Smooth muscle cell (in vitro differentiated cells): ENCODE results near the gene SCNN1A. TPM values are rescaled to one million over a fixed set of nuclear protein-coding genes. Genes with fewer than 3 reads are reported as not detected.

ENCODE experiments used
- DNase-seq: peaks from one replicate; lab custom pipeline; 2025; ENCODE audit not compliant: unreplicated experiment; lab: John Stamatoyannopoulos, UW
- H2AFZ ChIP-seq: fragments of 200-600 bp; sonication (generic); 2 replicates; pipeline ENCODE4 v1.6.0; 2016; ENCODE audit warnings: antibody characterized with exemption, low read depth, mild to moderate bottlenecking
- H3F3A ChIP-seq: fragments of 200-600 bp; sonication (generic); 2 replicates; pipeline ENCODE4 v1.6.0; 2017; ENCODE audit warnings: antibody characterized with exemption, low read depth
- H3K27ac ChIP-seq: fragments of 200-600 bp; sonication (generic); 2 replicates; pipeline ENCODE4 v1.5.1; 2016; ENCODE audit warnings: low read depth, mild to moderate bottlenecking
- H3K27me3 ChIP-seq: fragments of 200-600 bp; sonication (generic); 2 replicates; pipeline ENCODE4 v1.6.1; 2016; ENCODE audit warnings: low read depth, mild to moderate bottlenecking
- H3K36me3 ChIP-seq: fragments of 200-600 bp; sonication (generic); 2 replicates; pipeline ENCODE4 v1.5.1; 2016; ENCODE audit warnings: low read depth
- H3K4me1 ChIP-seq: fragments of 200-600 bp; sonication (generic); 2 replicates; pipeline ENCODE4 v1.5.1; 2016; ENCODE audit warnings: low read depth
- H3K4me2 ChIP-seq: fragments of 200-600 bp; sonication (generic); 2 replicates; pipeline ENCODE4 v1.6.0; 2016; ENCODE audit warnings: mild to moderate bottlenecking
- H3K4me3 ChIP-seq: fragments of 200-600 bp; sonication (generic); 2 replicates; pipeline ENCODE4 v1.5.1; 2016; ENCODE audit warnings: mild to moderate bottlenecking
- H3K79me2 ChIP-seq: fragments of 200-600 bp; sonication (generic); 2 replicates; pipeline ENCODE4 v1.6.0; 2016; ENCODE audit warnings: low read depth, mild to moderate bottlenecking
- H3K9ac ChIP-seq: fragments of 200-600 bp; sonication (generic); 2 replicates; pipeline ENCODE4 v1.6.0; 2016; ENCODE audit warnings: low read depth
- H3K9me3 ChIP-seq: fragments of 200-600 bp; sonication (generic); replicated peaks from 2 replicates; pipeline ENCODE4 v1.5.1; 2016; ENCODE audit warnings: low read depth
- H4K20me1 ChIP-seq: fragments of 200-600 bp; sonication (generic); 2 replicates; pipeline ENCODE4 v1.6.0; 2016; ENCODE audit warnings: low read depth
- WGBS: methylation state at CpG from one replicate; pipeline ENCODE4 v1.1.7; 2016; ENCODE audit warnings: low lambda C conversion rate; 5-methylcytosine and 5-hydroxymethylcytosine counted together
- polyA plus RNA-seq: library from polyadenylated mRNA; unstranded; fragments of >200 nt; fragmentation: Nextera tagmentation; extraction: Ambion mirVana; gene quantifications from 2 replicates; pipeline ENCODE4 v1.2.1, GENCODE V29; 2016
- total RNA-seq: library from RNA; depleted of rRNA; stranded (reverse); fragments of >200 nt; gene quantifications from 2 replicates; pipeline ENCODE4 v1.2.3, GENCODE V29; 2014
- TF ChIP-seq, protein P1 (sequence below): fragments of 200-600 bp; sonication (generic); IDR thresholded peaks from 2 replicates; pipeline ENCODE4 v1.5.1; 2017; ENCODE audit warnings: borderline replicate concordance, mild to moderate bottlenecking, antibody characterized with exemption; ENCODE audit not compliant: insufficient read depth, poor library complexity, severe bottlenecking

Gene SCNN1A
- total and polyA plus RNA-seq, 2 experiments from 2014 or later, result 0.57 to 1.3 TPM

- no peak overlapping the region for H3K4me2 ChIP-seq
Observed at GRCh38 chr12:6386491-6386890, 11.1 kb upstream of the SCNN1A start.

DNA sequence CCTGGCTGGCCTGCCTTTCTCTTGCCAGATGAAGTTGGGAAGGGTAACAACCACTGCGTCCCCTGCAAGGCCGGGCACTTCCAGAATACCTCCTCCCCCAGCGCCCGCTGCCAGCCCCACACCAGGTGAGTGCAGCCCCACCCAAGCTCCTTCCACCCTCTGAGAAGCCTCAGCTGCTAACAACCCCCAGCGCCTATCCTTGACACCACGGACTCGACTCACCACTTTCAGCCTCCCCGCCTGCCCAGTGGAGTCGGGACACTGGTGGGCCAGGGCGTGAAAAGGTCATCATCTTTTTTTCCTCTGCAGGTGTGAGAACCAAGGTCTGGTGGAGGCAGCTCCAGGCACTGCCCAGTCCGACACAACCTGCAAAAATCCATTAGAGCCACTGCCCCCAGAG lies 10.7 kb upstream of the SCNN1A start:
- no peaks in the 10 kb centered on the region for H4K20me1 ChIP-seq
- no peaks in the 10 kb centered on the region for H3K36me3 ChIP-seq
- TF ChIP-seq, protein P1, sequence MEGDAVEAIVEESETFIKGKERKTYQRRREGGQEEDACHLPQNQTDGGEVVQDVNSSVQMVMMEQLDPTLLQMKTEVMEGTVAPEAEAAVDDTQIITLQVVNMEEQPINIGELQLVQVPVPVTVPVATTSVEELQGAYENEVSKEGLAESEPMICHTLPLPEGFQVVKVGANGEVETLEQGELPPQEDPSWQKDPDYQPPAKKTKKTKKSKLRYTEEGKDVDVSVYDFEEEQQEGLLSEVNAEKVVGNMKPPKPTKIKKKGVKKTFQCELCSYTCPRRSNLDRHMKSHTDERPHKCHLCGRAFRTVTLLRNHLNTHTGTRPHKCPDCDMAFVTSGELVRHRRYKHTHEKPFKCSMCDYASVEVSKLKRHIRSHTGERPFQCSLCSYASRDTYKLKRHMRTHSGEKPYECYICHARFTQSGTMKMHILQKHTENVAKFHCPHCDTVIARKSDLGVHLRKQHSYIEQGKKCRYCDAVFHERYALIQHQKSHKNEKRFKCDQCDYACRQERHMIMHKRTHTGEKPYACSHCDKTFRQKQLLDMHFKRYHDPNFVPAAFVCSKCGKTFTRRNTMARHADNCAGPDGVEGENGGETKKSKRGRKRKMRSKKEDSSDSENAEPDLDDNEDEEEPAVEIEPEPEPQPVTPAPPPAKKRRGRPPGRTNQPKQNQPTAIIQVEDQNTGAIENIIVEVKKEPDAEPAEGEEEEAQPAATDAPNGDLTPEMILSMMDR, result no peak
- peaks cover 13% of the 10 kb centered on the region for H3K4me1 ChIP-seq
- DNase-seq, result no peak
- H3K79me2 ChIP-seq, result peaks cover 19% of the 10 kb centered on the region
- H3K4me2 ChIP-seq, result no peak overlapping the region
- no peak overlapping the region for H3K4me3 ChIP-seq
- WGBS, result 84% methylated on average over 11 of the region's 11 CpGs
- no peak overlapping the region for H3K9ac ChIP-seq
- no peak overlapping the region for H3K27ac ChIP-seq
- H3K27me3 ChIP-seq, result no peaks in the 10 kb centered on the region
- H3F3A ChIP-seq, result peaks cover 3% of the 10 kb centered on the region
- no peaks in the 10 kb centered on the region for H3K9me3 ChIP-seq
- no peak overlapping the region for H2AFZ ChIP-seq

More at GRCh38 chr12:6386491-6386890, 11.1 kb upstream of the SCNN1A start:
- Histone ChIP-seq H2AFZ (no peak overlapping the region), H3K4me1 (peaks cover 13% of the 10 kb centered on the region), H3K9me3 (no peaks in the 10 kb centered on the region), H3K27me3 (no peaks in the 10 kb centered on the region), H3K27ac (no peak overlapping the region), H3F3A (peaks cover 3% of the 10 kb centered on the region), H4K20me1 (no peaks in the 10 kb centered on the region), H3K4me3 (no peak overlapping the region), H3K79me2 (peaks cover 19% of the 10 kb centered on the region), H3K9ac (no peak overlapping the region), H3K36me3 (no peaks in the 10 kb centered on the region)
- 84% methylated on average over 1 of the region's 1 CpG for WGBS
- TF ChIP-seq, protein P1, result no peak
- no peak for DNase-seq

- Histone ChIP-seq H3K4me1 (peaks cover 19% of the 10 kb centered on the region), H3K9me3 (no peaks in the 10 kb centered on the region), H3K27ac (peak overlapping the region; percentile 46), H3K36me3 (no peaks in the 10 kb centered on the region), H3K79me2 (peaks cover 19% of the 10 kb centered on the region), H3K4me2 (peak overlapping the region; percentile 94), H4K20me1 (no peaks in the 10 kb centered on the region), H3K27me3 (no peaks in the 10 kb centered on the region), H3K9ac (peak overlapping the region; percentile 66), H3K4me3 (peak overlapping the region; percentile 52), H3F3A (peaks cover 3% of the 10 kb centered on the region), H2AFZ (peak overlapping the region; percentile 78)
- TF ChIP-seq, protein P1, result no peak
- DNase-seq, result no peak
- WGBS, result 88% methylated on average over 36 of the region's 36 CpGs
Observed at GRCh38 chr12:6384499-6385436, 9.4 kb upstream of the SCNN1A start.
